Psoas muscle (tissue), 8 donors: ENCODE measurements around the gene SLC66A2. TPM values are rescaled to one million over a fixed set of nuclear protein-coding genes. Genes with fewer than 3 reads are reported as not detected.
"Not testable (repeated sequence)": the region's sequence is repeated elsewhere in the genome, so short reads cannot be mapped to it uniquely, and the experiment has no call there.

Experiments used
- ATAC-seq, 4 donors: fragments of 200-7000 bp; cut with Tn5 transposase; one replicate each; pipeline ENCODE4 v1.9.1; 2020; ENCODE audit warnings: moderate library complexity in 3 of 4, mild to moderate bottlenecking in 2 of 4
- DNase-seq, 2 donors: peaks; one replicate each; pipeline ENCODE4 v3.0.0-alpha.2; 2020
- H3K27ac ChIP-seq: fragments of 200-600 bp; one replicate; pipeline ENCODE4 v1.8.0; 2022
- H3K27me3 ChIP-seq, 3 donors: fragments of 200-600 bp in 1 of 3; one replicate each; pipeline versions ENCODE4 v1.6.1 to v1.8.0; 2013 to 2022; ENCODE audit warnings: low read length in 2 of 3, mild to moderate bottlenecking in 2 of 3, moderate library complexity in 1 of 3; ENCODE audit not compliant: insufficient read depth in 3 of 3
- H3K36me3 ChIP-seq, 2 donors: fragments of 200-600 bp in 1 of 2; one replicate each; pipeline versions ENCODE4 v1.6.1 to v1.8.0; 2013 to 2022; ENCODE audit warnings: low read depth in 1 of 2, mild to moderate bottlenecking in 1 of 2, moderate library complexity in 1 of 2; ENCODE audit not compliant: insufficient read depth in 1 of 2
- H3K4me1 ChIP-seq: fragments of 200-600 bp; one replicate; pipeline ENCODE4 v1.8.0; 2022
- H3K4me3 ChIP-seq: fragments of 200-600 bp; one replicate; pipeline ENCODE4 v1.8.0; 2022; ENCODE audit warnings: mild to moderate bottlenecking
- H3K9me3 ChIP-seq: fragments of 200-600 bp; one replicate; pipeline ENCODE4 v1.8.0; 2022
- CTCF ChIP-seq: fragments of 200-600 bp; IDR thresholded peaks from one replicate; pipeline ENCODE4 v1.8.0; 2022; ENCODE audit warnings: antibody characterized with exemption
- WGBS, 3 donors: extraction: QIAGEN DNeasy Blood & Tissue Kit; methylation state at CpG; one replicate each; pipeline versions ENCODE4 v1.1.6 to v1.1.7; 2013; 5-methylcytosine and 5-hydroxymethylcytosine counted together
- intact Hi-C, 2 donors: fragments of 100-400 bp; cut with DNase I; formaldehyde crosslinking; loops; one replicate each; pipeline versions ENCODE4 v1.11.0 to v1.14.2; 2022
- polyA plus RNA-seq, 3 donors: library from polyadenylated mRNA; stranded (reverse); fragments of 200-250 nt; gene quantifications; one replicate each; pipeline ENCODE4 v1.2.3, GENCODE V29; 2013
- total RNA-seq, 4 donors: library from RNA; stranded (reverse); fragmentation: NEBNext Ultra II Directional in 2 of 4; extraction: Animal tissue kit (Norgen Biotek cat#: 25700) in 2 of 4; gene quantifications; one replicate each; pipeline versions ENCODE4 v1.2.1 to v1.2.4, GENCODE V29; 2021 to 2023
- donor health status: healthy with polysubstance abuse.
- donor health status: DM: no; HTN: no; CAD: no; lungs with moderate emphysema.
- donor health status: Bipolar disorder and iron deficiency.
- donor health status: healthy.
- donor health status: DM: yes; HTN: yes; CAD: no.
- donor health status: DM: no; HTN: no; CAD: no.
- donor health status: DM: no; HTN: no; CAD: no.
- donor health status: DM: yes; HTN: yes; CAD: no.

Gene SLC66A2
- total and polyA plus RNA-seq, 7 donors, result 36.4 to 160 (median 67.7) TPM

GRCh38 chr18:79866889-79867574 lies 84.4 kb downstream of the SLC66A2 start:
- ATAC-seq, result no peak
- H3K4me3 ChIP-seq, result no peak overlapping the region
- H3K9me3 ChIP-seq, result no peaks in the 10 kb centered on the region
- WGBS, 3 donors, result 89% methylated on average over 12 to 20 of the region's 20 CpGs
- no peak for DNase-seq
- H3K4me1 ChIP-seq, result no peaks in the 10 kb centered on the region
- no peak for TF ChIP-seq CTCF
- intact Hi-C loops, result no loop called here
- no peaks in the 10 kb centered on the region for H3K36me3 ChIP-seq
- H3K27ac ChIP-seq, result no peak overlapping the region
- peaks cover 0 to 25% (median 23%) of the 10 kb centered on the region in 3 donors for H3K27me3 ChIP-seq

- H3K27me3 ChIP-seq, result peaks cover 0 to 20% (median 18%) of the 10 kb centered on the region in 3 donors
- DNase-seq, H3K36me3 ChIP-seq, intact Hi-C loops, H3K4me1 ChIP-seq, H3K4me3 ChIP-seq, H3K9me3 ChIP-seq, ATAC-seq, H3K27ac ChIP-seq: not testable (repeated sequence)
- WGBS, 3 donors, result 65 to 81% (median 76%) methylated on average over 3 of the region's 3 CpGs
Measured at GRCh38 chr18:79865951-79866350, 85.5 kb downstream of the SLC66A2 start.

GRCh38 chr18:79864955-79865354 lies 86.5 kb downstream of the SLC66A2 start:
- H3K27ac ChIP-seq, H3K9me3 ChIP-seq, ATAC-seq, intact Hi-C loops, H3K36me3 ChIP-seq, H3K4me3 ChIP-seq, H3K4me1 ChIP-seq, DNase-seq: not testable (repeated sequence)
- 87 to 97% (median 92%) methylated on average over 4 of the region's 4 CpGs for WGBS, 3 donors
- peaks cover 0 to 28% (median 15%) of the 10 kb centered on the region in 3 donors for H3K27me3 ChIP-seq

- intact Hi-C loops, result no loop called here
- Histone ChIP-seq H3K9me3 (no peaks in the 10 kb centered on the region), H3K27ac (no peak overlapping the region), H3K36me3 (no peaks in the 10 kb centered on the region), H3K4me1 (no peaks in the 10 kb centered on the region), H3K4me3 (no peak overlapping the region), H3K27me3 (peaks cover 0 to 31% (median 14%) of the 10 kb centered on the region in 3 donors)
- ATAC-seq (no peak), DNase-seq (no peak)
- WGBS, 3 donors, result 55 to 67% (median 65%) methylated on average over 63 to 74 of the region's 74 CpGs
- no peak for TF ChIP-seq CTCF
Measured at GRCh38 chr18:79864006-79864725, 87.3 kb downstream of the SLC66A2 start.

DNA sequence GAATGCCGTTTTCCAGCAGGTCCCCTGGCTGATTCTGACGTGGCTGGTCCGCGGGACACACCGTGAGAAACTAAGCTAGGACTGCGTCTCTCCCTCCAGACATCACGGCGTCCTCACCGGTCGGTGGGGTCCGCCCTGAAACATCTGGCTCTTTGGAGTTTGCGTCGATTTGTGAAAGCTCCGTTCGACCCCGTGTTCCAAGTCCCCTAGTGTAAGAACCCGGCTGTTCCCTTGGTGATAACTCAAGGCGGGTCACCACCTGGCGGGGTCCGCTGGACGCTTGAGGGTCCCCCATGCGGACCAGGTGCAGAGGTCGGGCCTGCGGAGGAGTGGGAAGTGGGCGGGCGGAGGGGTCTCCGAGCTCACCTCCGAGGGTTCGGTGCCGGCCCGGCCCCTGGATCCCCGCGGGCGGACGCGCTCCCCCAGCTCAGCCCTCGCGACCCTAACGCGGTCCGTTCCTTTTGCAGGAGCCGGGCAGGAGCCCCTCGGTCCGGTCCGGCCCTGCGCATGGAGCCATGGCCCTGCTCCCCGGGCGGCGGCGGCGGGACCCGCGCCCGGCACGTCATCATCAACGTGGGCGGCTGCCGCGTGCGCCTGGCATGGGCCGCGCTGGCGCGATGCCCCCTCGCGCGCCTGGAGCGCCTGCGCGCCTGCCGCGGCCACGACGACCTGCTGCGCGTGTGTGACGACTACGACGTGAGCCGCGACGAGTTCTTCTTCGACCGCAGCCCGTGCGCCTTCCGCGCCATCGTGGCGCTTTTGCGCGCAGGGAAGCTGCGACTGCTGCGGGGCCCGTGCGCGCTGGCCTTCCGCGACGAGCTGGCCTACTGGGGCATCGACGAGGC lies 88.1 kb downstream of the SLC66A2 start:
- Histone ChIP-seq H3K4me1 (no peaks in the 10 kb centered on the region), H3K36me3 (no peaks in the 10 kb centered on the region), H3K4me3 (no peak overlapping the region), H3K27me3 (peaks cover 0 to 39% (median 11%) of the 10 kb centered on the region in 3 donors), H3K27ac (no peak overlapping the region), H3K9me3 (no peaks in the 10 kb centered on the region)
- WGBS, 3 donors, result 55 to 72% (median 68%) methylated on average over 86 to 102 of the region's 102 CpGs
- intact Hi-C loops, result no loop called here
- DNase-seq (peak in 1 of 2 donors; percentile 35), ATAC-seq (no peak)
- no peak for TF ChIP-seq CTCF
